NT2/D1 (cell line): Measurements from ENCODE around the gene BCKDHB.

Source experiments
- SUZ12 ChIP-seq: IDR thresholded peaks from 2 replicates; pipeline ENCODE4 v1.6.1; 2011; ENCODE audit not compliant: insufficient read length, insufficient read depth; ENCODE audit errors: extremely low read depth
- YY1 ChIP-seq: IDR thresholded peaks from 2 replicates; pipeline ENCODE4 v1.6.1; 2011; ENCODE audit not compliant: insufficient read length, insufficient read depth

DNA sequence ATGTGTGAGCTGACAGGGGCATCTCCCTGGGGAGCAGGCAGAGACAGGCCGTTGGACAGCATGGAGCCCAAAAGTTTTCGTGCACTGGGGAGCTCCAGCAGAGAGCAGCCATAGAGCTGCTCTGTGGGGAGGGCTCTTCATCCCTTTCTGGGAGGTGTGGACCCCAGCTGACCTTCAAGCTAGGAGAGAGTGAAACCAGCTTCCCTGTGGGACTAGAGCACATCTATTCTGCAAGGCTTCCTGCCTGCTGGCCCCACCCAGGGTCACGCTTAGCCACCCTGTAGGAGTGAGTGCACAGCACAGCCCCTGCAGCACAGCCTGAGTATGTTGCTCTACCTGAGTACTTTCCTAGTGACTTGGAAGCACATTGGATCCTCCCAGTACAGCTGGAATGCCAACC is 183.3 kb downstream of the BCKDHB start:
- TF ChIP-seq YY1 (no peak), SUZ12 (no peak)
